ENCODE results near the gene FUCA2.

FUCA2 gene

DNA sequence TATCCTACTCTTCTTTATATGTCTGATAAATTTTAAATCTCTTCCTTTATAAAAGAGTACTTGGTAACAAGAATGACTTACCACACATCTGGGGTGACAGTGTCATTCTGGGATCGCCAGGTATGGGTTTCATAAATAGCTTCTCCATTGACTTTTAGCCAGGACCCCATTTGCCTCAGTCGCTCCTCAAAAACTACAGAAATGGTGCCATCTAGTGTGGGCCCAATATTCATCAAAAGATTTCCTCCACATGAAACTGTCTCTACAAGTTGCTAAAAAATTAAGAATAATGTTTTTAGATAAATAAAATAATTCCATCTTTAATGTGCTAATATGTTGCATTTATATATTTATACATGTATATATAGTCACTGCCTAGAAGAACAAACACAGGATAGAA is 9.7 kb downstream of the FUCA2 start:
- Histone ChIP-seq H3K9me3 (ENCODE audit: insufficient read depth, low read depth, low read length) (no peaks in the 10 kb centered on the region), H3K4me2 (ENCODE audit: low read length) (no peak overlapping the region), H2BK5ac (ENCODE audit: low read depth, low read length, poor library complexity) (no peak overlapping the region), H3K9ac (ENCODE audit: low read length) (no peak overlapping the region), H3K18ac (ENCODE audit: low read length) (no peak overlapping the region), H4K91ac (ENCODE audit: low read depth, low read length) (no peak overlapping the region), H3K4me1 (ENCODE audit: control insufficient read depth in 1 of 2, insufficient read depth in 2 of 2, low read length in 2 of 2) (no peaks in the 10 kb centered on the region), H3K27me3 (ENCODE audit: insufficient read depth, low read length) (no peaks in the 10 kb centered on the region), H2BK120ac (ENCODE audit: insufficient read depth, low read length, poor library complexity) (no peak overlapping the region), H3K23ac (ENCODE audit: low read length) (no peak overlapping the region), H4K12ac (ENCODE audit: low read depth, low read length) (no peak overlapping the region), H3K4ac (ENCODE audit: low read depth, low read length) (no peak overlapping the region), H3K36me3 (ENCODE audit: control insufficient read depth in 1 of 2, insufficient read depth in 2 of 2, low read length in 2 of 2) (peaks cover 2 to 13% of the 10 kb centered on the region in 2 experiments), H3K27ac (ENCODE audit: low read depth, low read length) (no peak overlapping the region), H3K4me3 (ENCODE audit: low read depth, low read length) (no peak overlapping the region), H3K14ac (ENCODE audit: low read length) (no peak overlapping the region), H3K79me1 (ENCODE audit: low read length) (no peaks in the 10 kb centered on the region), H2BK12ac (ENCODE audit: low read length) (no peak overlapping the region), H3K79me2 (ENCODE audit: control insufficient read depth, insufficient read depth, low read length, poor library complexity) (no peaks in the 10 kb centered on the region), H2AK5ac (ENCODE audit: low read length) (no peak overlapping the region), H2AFZ (ENCODE audit: insufficient read depth, low read length, poor library complexity) (no peak overlapping the region), H4K8ac (ENCODE audit: low read depth, low read length) (no peak overlapping the region)
- no peak for DNase-seq
- no CpG with 5 or more reads among the region's 2 CpGs for WGBS (ENCODE audit: extremely low coverage, insufficient coverage, insufficient read length)

- H2BK5ac ChIP-seq (ENCODE audit: low read depth, low read length, poor library complexity) = no peak overlapping the region
- WGBS (ENCODE audit: extremely low coverage, insufficient coverage, insufficient read length) = no CpG with 5 or more reads among the region's 4 CpGs
- DNase-seq = no peak
These were observed 13.1 kb downstream of the FUCA2 start for GRCh38 chr6:143498428-143498827.

GRCh38 chr6:143496974-143497373 is 14.5 kb downstream of the FUCA2 start:
- Histone ChIP-seq H4K8ac (ENCODE audit: low read depth, low read length) (no peak overlapping the region), H3K36me3 (ENCODE audit: control insufficient read depth in 1 of 2, insufficient read depth in 2 of 2, low read length in 2 of 2) (peaks cover 5 to 9% of the 10 kb centered on the region in 2 experiments)
- WGBS (ENCODE audit: extremely low coverage, insufficient coverage, insufficient read length) = no CpG with 5 or more reads among the region's 1 CpG

More at GRCh38 chr6:143498428-143498827, 13.1 kb downstream of the FUCA2 start:
- no peak overlapping the region for H2BK12ac ChIP-seq (ENCODE audit: low read length)
- H3K4me1 ChIP-seq (ENCODE audit: control insufficient read depth in 1 of 2, insufficient read depth in 2 of 2, low read length in 2 of 2) = no peaks in the 10 kb centered on the region
- H3K4ac ChIP-seq (ENCODE audit: low read depth, low read length) = no peak overlapping the region
- no peak overlapping the region for H2BK120ac ChIP-seq (ENCODE audit: insufficient read depth, low read length, poor library complexity)
- no peaks in the 10 kb centered on the region for H3K27me3 ChIP-seq (ENCODE audit: insufficient read depth, low read length)
- no peak overlapping the region for H4K12ac ChIP-seq (ENCODE audit: low read depth, low read length)
- peaks cover 5 to 10% of the 10 kb centered on the region in 2 experiments for H3K36me3 ChIP-seq (ENCODE audit: control insufficient read depth in 1 of 2, insufficient read depth in 2 of 2, low read length in 2 of 2)
- no peak overlapping the region for H2AK5ac ChIP-seq (ENCODE audit: low read length)
- H3K79me2 ChIP-seq (ENCODE audit: control insufficient read depth, insufficient read depth, low read length, poor library complexity) = no peaks in the 10 kb centered on the region
- H2AFZ ChIP-seq (ENCODE audit: insufficient read depth, low read length, poor library complexity) = no peak overlapping the region
- no peak overlapping the region for H3K27ac ChIP-seq (ENCODE audit: low read depth, low read length)
- H3K4me2 ChIP-seq (ENCODE audit: low read length) = no peak overlapping the region
- H3K79me1 ChIP-seq (ENCODE audit: low read length) = no peaks in the 10 kb centered on the region
- H4K8ac ChIP-seq (ENCODE audit: low read depth, low read length) = no peak overlapping the region
- H3K9me3 ChIP-seq (ENCODE audit: insufficient read depth, low read depth, low read length) = no peaks in the 10 kb centered on the region
- no peak overlapping the region for H3K23ac ChIP-seq (ENCODE audit: low read length)
- no peak overlapping the region for H3K4me3 ChIP-seq (ENCODE audit: low read depth, low read length)
- H3K18ac ChIP-seq (ENCODE audit: low read length) = no peak overlapping the region
- no peak overlapping the region for H4K91ac ChIP-seq (ENCODE audit: low read depth, low read length)
- no peak overlapping the region for H3K9ac ChIP-seq (ENCODE audit: low read length)
- no peak overlapping the region for H3K14ac ChIP-seq (ENCODE audit: low read length)

GRCh38 chr6:143490775-143491174 is 20.7 kb downstream of the FUCA2 start:
- Histone ChIP-seq H4K91ac (ENCODE audit: low read depth, low read length) (no peak overlapping the region), H3K4ac (ENCODE audit: low read depth, low read length) (no peak overlapping the region), H2BK120ac (ENCODE audit: insufficient read depth, low read length, poor library complexity) (no peak overlapping the region), H3K4me1 (ENCODE audit: control insufficient read depth in 1 of 2, insufficient read depth in 2 of 2, low read length in 2 of 2) (no peaks in the 10 kb centered on the region), H3K9ac (ENCODE audit: low read length) (no peak overlapping the region), H2AFZ (ENCODE audit: insufficient read depth, low read length, poor library complexity) (no peak overlapping the region), H2AK5ac (ENCODE audit: low read length) (no peak overlapping the region), H3K27me3 (ENCODE audit: insufficient read depth, low read length) (no peaks in the 10 kb centered on the region), H3K27ac (ENCODE audit: low read depth, low read length) (no peak overlapping the region), H3K18ac (ENCODE audit: low read length) (no peak overlapping the region), H3K14ac (ENCODE audit: low read length) (no peak overlapping the region), H3K4me2 (ENCODE audit: low read length) (no peak overlapping the region), H3K9me3 (ENCODE audit: insufficient read depth, low read depth, low read length) (no peaks in the 10 kb centered on the region), H2BK5ac (ENCODE audit: low read depth, low read length, poor library complexity) (no peak overlapping the region), H3K79me2 (ENCODE audit: control insufficient read depth, insufficient read depth, low read length, poor library complexity) (no peaks in the 10 kb centered on the region), H3K23ac (ENCODE audit: low read length) (no peak overlapping the region), H2BK12ac (ENCODE audit: low read length) (no peak overlapping the region), H3K4me3 (ENCODE audit: low read depth, low read length) (no peak overlapping the region), H3K79me1 (ENCODE audit: low read length) (no peaks in the 10 kb centered on the region), H3K36me3 (ENCODE audit: control insufficient read depth in 1 of 2, insufficient read depth in 2 of 2, low read length in 2 of 2) (peaks cover 2% of the 10 kb centered on the region in 2 experiments), H4K12ac (ENCODE audit: low read depth, low read length) (no peak overlapping the region), H4K8ac (ENCODE audit: low read depth, low read length) (no peak overlapping the region)
- no peak for DNase-seq
- WGBS (ENCODE audit: extremely low coverage, insufficient coverage, insufficient read length) = no CpG with 5 or more reads among the region's 8 CpGs

More at GRCh38 chr6:143496974-143497373, 14.5 kb downstream of the FUCA2 start:
- H2BK12ac ChIP-seq (ENCODE audit: low read length) = no peak overlapping the region
- no peak overlapping the region for H3K4me3 ChIP-seq (ENCODE audit: low read depth, low read length)
- no peak overlapping the region for H2BK5ac ChIP-seq (ENCODE audit: low read depth, low read length, poor library complexity)
- no peak overlapping the region for H3K23ac ChIP-seq (ENCODE audit: low read length)
- no peak overlapping the region for H2AK5ac ChIP-seq (ENCODE audit: low read length)
- no peak overlapping the region for H3K18ac ChIP-seq (ENCODE audit: low read length)
- H3K4me2 ChIP-seq (ENCODE audit: low read length) = no peak overlapping the region
- H2BK120ac ChIP-seq (ENCODE audit: insufficient read depth, low read length, poor library complexity) = no peak overlapping the region
- H3K9ac ChIP-seq (ENCODE audit: low read length) = no peak overlapping the region
- no peak overlapping the region for H4K91ac ChIP-seq (ENCODE audit: low read depth, low read length)
- H3K4ac ChIP-seq (ENCODE audit: low read depth, low read length) = no peak overlapping the region
- no peaks in the 10 kb centered on the region for H3K79me2 ChIP-seq (ENCODE audit: control insufficient read depth, insufficient read depth, low read length, poor library complexity)
- no peaks in the 10 kb centered on the region for H3K27me3 ChIP-seq (ENCODE audit: insufficient read depth, low read length)
- H3K27ac ChIP-seq (ENCODE audit: low read depth, low read length) = no peak overlapping the region
- no peaks in the 10 kb centered on the region for H3K4me1 ChIP-seq (ENCODE audit: control insufficient read depth in 1 of 2, insufficient read depth in 2 of 2, low read length in 2 of 2)
- no peak overlapping the region for H2AFZ ChIP-seq (ENCODE audit: insufficient read depth, low read length, poor library complexity)
- no peaks in the 10 kb centered on the region for H3K79me1 ChIP-seq (ENCODE audit: low read length)
- no peak overlapping the region for H3K14ac ChIP-seq (ENCODE audit: low read length)
- H4K12ac ChIP-seq (ENCODE audit: low read depth, low read length) = no peak overlapping the region
- no peaks in the 10 kb centered on the region for H3K9me3 ChIP-seq (ENCODE audit: insufficient read depth, low read depth, low read length)
- no peak for DNase-seq

All from trophoblast cell (in vitro differentiated cells and primary cell).